Measurements from ENCODE around the gene ADAMTS5. TPM values are rescaled to one million over a fixed set of nuclear protein-coding genes. Genes with fewer than 3 reads are reported as not detected.

The ADAMTS5 gene
- total and polyA plus RNA-seq, 2 of the 8 experiments (the other 6 are each of a cell fraction or from before 2014, with no cell fraction given), result 0.20 to 1.1 TPM

DNA sequence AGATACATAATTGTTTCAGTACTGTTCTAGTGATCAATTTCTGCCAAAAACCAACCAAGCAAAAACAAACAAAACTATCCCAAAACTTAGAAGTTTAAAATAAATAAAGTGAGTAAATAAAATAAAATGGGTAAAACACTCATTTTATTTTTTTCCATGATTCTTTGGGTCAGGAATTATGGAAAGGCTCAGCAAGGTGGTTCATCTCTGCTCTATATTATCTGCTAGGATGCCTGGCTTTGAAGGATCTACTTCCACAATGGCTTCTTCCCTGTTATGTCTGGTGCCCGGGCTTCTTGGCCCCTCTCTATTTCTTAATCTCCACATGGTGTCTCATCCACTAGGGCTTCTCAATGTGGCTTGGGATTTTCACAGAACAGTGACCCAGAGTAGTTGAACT is 92.5 kb downstream of the ADAMTS5 start:
- no peak overlapping the region for H4K5ac ChIP-seq (ENCODE audit: insufficient read length, low read depth, low read length)
- H3K18ac ChIP-seq (ENCODE audit: extremely low read depth, low read length), result no peak overlapping the region
- H3K23me2 ChIP-seq (ENCODE audit: low read depth, low read length), result no peaks in the 10 kb centered on the region
- no peak overlapping the region for H4K91ac ChIP-seq (replicated peaks; ENCODE audit: insufficient read length, low read length)
- no peak overlapping the region for H3K23ac ChIP-seq (ENCODE audit: insufficient read length)
- no peak overlapping the region for H3K4me3 ChIP-seq (ENCODE audit: extremely low read depth in 1 of 4, insufficient read depth in 2 of 4, low read depth in 3 of 4, low read length in 4 of 4)
- H2BK12ac ChIP-seq (ENCODE audit: low read depth, low read length), result no peak overlapping the region
- no peak overlapping the region for H3K56ac ChIP-seq (replicated peaks; ENCODE audit: insufficient read length, low read depth, low read length)
- H3K79me2 ChIP-seq (ENCODE audit: control insufficient read depth in 1 of 2, insufficient read depth in 2 of 2, low read length in 2 of 2), result no peaks in the 10 kb centered on the region
- no peak overlapping the region for H3K9ac ChIP-seq (replicated peaks in 1 of 4; ENCODE audit: extremely low read depth in 1 of 4, low read depth in 3 of 4, low read length in 3 of 4)
- no peaks in the 10 kb centered on the region for H3K27me3 ChIP-seq (replicated peaks in 1 of 4; ENCODE audit: control insufficient read depth in 3 of 4, extremely low read depth in 1 of 4, insufficient read depth in 3 of 4, low read length in 3 of 4)
- FAIRE-seq (no peak), DNase-seq (ENCODE audit: low read depth in 1 of 2, low spot score in 2 of 2) (no peak)
- CTCF ChIA-PET (ENCODE audit: partially characterized antibody), result interaction anchor here (1.0 kb wide), 1 partner anchor 11 kb away, joined by 3 read pairs; no protein-coding TSS in a partner anchor
- no peak overlapping the region for H3K14ac ChIP-seq (ENCODE audit: insufficient read length)
- no peaks in the 10 kb centered on the region for H4K20me1 ChIP-seq (replicated peaks in 1 of 2; ENCODE audit: control insufficient read depth in 1 of 2, insufficient read depth in 2 of 2, low read length in 2 of 2)
- H3K4ac ChIP-seq (replicated peaks; ENCODE audit: insufficient read length, low read depth, low read length), result no peak overlapping the region
- no peaks in the 10 kb centered on the region for H3K4me1 ChIP-seq (replicated peaks in 1 of 4; ENCODE audit: control insufficient read depth in 3 of 4, insufficient read depth in 4 of 4, low read length in 3 of 4)
- H3K9me3 ChIP-seq (ENCODE audit: insufficient read depth in 2 of 2, low read depth in 1 of 2, low read length in 1 of 2), result peaks cover 3 to 8% of the 10 kb centered on the region in 2 experiments; a peak in 2 of 4 replicates
- H3K79me1 ChIP-seq (ENCODE audit: low read depth, low read length), result no peaks in the 10 kb centered on the region
- 87% methylated on average over 1 of the region's 1 CpG; no CpG with 5 or more reads in 1 of the 2 experiments for WGBS, 2 experiments (ENCODE audit: extremely low coverage in 1 of 2, insufficient coverage in 1 of 2, insufficient read length in 1 of 2, insufficient replicate concordance in 2 of 2, low coverage in 1 of 2, low lambda C conversion rate in 2 of 2, missing lambda C conversion rate in 1 of 2)
- POLR2A ChIA-PET (ENCODE audit: partially characterized antibody), result no interaction called here
- H3K36me3 ChIP-seq (ENCODE audit: control insufficient read depth in 2 of 4, insufficient read depth in 4 of 4, low read length in 3 of 4), result peaks cover 0 to 2% (median 0%) of the 10 kb centered on the region in 4 experiments; a peak in 1 of 8 replicates
- no peak overlapping the region for H2BK20ac ChIP-seq (ENCODE audit: low read length)
- no peak overlapping the region for H2BK15ac ChIP-seq (ENCODE audit: low read length)
- H3K4me2 ChIP-seq (ENCODE audit: insufficient read depth in 1 of 2, low read depth in 2 of 2, low read length in 2 of 2), result no peak overlapping the region
- H2AFZ ChIP-seq (ENCODE audit: low read length), result no peak overlapping the region
- H3K27ac ChIP-seq (ENCODE audit: low read depth, low read length), result no peak overlapping the region
- no peak overlapping the region for H2AK5ac ChIP-seq (ENCODE audit: low read depth, low read length)
- H2BK5ac ChIP-seq (ENCODE audit: low read depth, low read length), result no peak overlapping the region
- no peak overlapping the region for H4K8ac ChIP-seq (ENCODE audit: extremely low read depth, insufficient read depth, low read length)
- no peak overlapping the region for H2BK120ac ChIP-seq (replicated peaks; ENCODE audit: low read depth, low read length)
- TF ChIP-seq, protein P1, sequence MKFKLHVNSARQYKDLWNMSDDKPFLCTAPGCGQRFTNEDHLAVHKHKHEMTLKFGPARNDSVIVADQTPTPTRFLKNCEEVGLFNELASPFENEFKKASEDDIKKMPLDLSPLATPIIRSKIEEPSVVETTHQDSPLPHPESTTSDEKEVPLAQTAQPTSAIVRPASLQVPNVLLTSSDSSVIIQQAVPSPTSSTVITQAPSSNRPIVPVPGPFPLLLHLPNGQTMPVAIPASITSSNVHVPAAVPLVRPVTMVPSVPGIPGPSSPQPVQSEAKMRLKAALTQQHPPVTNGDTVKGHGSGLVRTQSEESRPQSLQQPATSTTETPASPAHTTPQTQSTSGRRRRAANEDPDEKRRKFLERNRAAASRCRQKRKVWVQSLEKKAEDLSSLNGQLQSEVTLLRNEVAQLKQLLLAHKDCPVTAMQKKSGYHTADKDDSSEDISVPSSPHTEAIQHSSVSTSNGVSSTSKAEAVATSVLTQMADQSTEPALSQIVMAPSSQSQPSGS (IDR thresholded peaks at IDR 0.05; ENCODE audit: low read length), result no peak
- TF ChIP-seq RFX5 (IDR thresholded peaks at IDR 0.05; ENCODE audit: borderline replicate concordance, low read depth, low read length) (no peak), BCL11A (IDR thresholded peaks at IDR 0.05; ENCODE audit: low read depth in 2 of 2, low read length in 2 of 2) (no peak), EZH2 (IDR thresholded peaks at IDR 0.05; ENCODE audit: low read depth, low read length, severe bottlenecking) (no peak), CBX8 (IDR thresholded peaks at IDR 0.05; ENCODE audit: borderline replicate concordance, low read depth, low read length) (no peak), SP2 (IDR thresholded peaks at IDR 0.05; ENCODE audit: low read length) (no peak), SAP30 (IDR thresholded peaks at IDR 0.05; ENCODE audit: insufficient read depth, insufficient replicate concordance, low read length) (no peak), KDM5A (IDR thresholded peaks at IDR 0.05; ENCODE audit: low read length) (no peak), TAF7 (optimal IDR thresholded peaks at IDR 0.05; ENCODE audit: borderline replicate concordance, low read depth, low read length) (no peak), ASH2L (IDR thresholded peaks at IDR 0.05; ENCODE audit: low read length) (no peak)
- TF ChIP-seq, protein P2, sequence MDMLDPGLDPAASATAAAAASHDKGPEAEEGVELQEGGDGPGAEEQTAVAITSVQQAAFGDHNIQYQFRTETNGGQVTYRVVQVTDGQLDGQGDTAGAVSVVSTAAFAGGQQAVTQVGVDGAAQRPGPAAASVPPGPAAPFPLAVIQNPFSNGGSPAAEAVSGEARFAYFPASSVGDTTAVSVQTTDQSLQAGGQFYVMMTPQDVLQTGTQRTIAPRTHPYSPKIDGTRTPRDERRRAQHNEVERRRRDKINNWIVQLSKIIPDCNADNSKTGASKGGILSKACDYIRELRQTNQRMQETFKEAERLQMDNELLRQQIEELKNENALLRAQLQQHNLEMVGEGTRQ (IDR thresholded peaks at IDR 0.05; ENCODE audit: low read length), result no peak

Data from H1 (cell line).